Head of caudate nucleus (tissue), 42 donors: ENCODE data around the gene FANCC.
"Not testable (repeated sequence)": the region's sequence is repeated elsewhere in the genome, so short reads cannot be mapped to it uniquely, and the experiment has no call there.

Source experiments
- DNase-seq, 42 donors: peaks; one replicate each; pipeline versions ENCODE4 v3.0.0 to v3.0.0-alpha.2; 2020 to 2021; ENCODE audit warnings: mixed read lengths in 7 of 42
- intact Hi-C: fragments of 100-400 bp; cut with DNase I; formaldehyde crosslinking; loops from one replicate; pipeline ENCODE4 v1.15.0; 2022

Gene FANCC

GRCh38 chr9:95250462-95251221, 66.9 kb downstream of the FANCC start:
- intact Hi-C loops = no loop called here
- no peak for DNase-seq

GRCh38 chr9:95249986-95250385, 67.5 kb downstream of the FANCC start:
- DNase-seq = no peak
- intact Hi-C loops = no loop called here

DNA sequence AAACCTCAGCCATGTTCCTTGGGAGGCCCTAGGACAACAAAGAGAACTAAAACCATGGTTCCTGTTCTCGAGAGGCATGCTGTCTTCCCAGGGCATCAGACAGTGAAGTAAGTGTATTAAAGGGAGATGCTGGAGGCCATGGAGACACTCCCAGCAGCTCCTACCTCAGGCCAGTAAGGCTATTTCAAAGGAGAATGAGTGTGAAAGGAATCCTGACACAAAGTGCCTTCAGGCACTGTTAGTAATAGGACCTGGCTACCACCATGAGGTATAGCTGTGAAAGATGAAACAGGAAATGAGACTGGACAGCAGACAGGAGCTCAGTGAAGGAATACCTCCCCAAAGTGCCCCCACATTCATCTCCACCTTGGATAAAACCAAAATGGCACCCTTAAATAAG, 71.0 kb downstream of the FANCC start:
- no peak for DNase-seq
- intact Hi-C loops = no loop called here

DNA sequence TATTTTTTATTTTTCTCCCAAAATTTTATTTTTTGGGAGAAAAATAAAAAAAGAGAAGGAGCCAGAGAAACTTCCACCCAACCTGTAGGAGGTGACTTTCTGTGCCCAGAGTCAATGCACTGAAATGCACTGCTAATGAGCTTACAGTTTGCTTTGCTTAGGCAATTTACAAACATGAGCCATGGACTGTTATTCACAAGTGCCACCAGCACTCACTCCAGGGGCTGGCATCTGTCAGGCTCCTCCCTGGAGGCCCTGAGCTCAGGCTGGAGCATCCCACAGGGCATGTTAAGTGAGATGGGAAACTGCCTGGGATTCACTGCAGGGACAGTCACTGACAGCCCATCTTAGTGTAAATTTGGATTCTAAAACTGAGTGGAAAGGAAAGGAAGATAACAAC, 74.9 kb downstream of the FANCC start:
- no peak for DNase-seq
- intact Hi-C loops = no loop called here

- no peak for DNase-seq
- intact Hi-C loops = no loop called here
Measured at GRCh38 chr9:95239071-95239470, 78.4 kb downstream of the FANCC start.

DNA sequence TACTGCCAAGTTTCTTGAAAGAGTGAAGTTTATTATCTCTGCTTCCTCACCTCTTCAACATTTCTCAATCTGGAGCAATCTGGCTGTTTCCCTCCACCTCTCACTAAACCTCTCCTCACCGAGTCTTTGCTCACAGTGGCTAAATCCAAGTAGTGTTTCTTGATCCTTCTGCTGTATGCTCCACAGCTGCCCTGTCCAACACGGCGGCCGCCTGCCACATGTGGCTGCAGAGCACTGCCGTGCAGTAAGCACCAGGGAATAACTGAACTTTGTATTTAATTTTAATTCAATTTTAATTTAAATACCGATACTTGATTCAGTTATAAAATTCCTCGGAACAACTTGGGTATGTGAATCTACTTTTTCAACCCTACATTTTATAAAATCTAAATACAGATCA, 80.2 kb downstream of the FANCC start:
- DNase-seq = no peak
- intact Hi-C loops = no loop called here

DNA sequence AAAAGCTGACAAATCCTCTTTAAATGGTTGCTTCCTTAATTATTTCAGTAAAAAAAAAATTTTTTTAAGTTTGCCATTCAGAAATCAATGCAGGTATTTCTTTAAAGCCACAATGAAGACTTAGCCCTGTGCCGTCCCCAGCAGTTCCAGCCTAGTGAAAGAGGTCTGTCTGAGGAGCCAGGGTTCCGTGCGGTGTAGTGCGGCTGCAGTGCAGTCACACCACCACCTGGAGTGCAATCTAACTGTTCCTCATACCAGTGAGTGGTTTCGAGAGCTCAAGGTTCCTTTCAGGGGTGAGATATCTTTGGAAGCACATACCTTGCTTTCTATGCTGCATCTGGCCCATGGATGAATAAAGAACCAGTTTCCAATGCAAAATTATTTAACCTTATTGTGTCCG, 87.5 kb downstream of the FANCC start:
- DNase-seq = no peak
- intact Hi-C loops = no loop called here

GRCh38 chr9:95229230-95229915, 88.1 kb downstream of the FANCC start:
- DNase-seq = no peak
- intact Hi-C loops = no loop called here

DNA sequence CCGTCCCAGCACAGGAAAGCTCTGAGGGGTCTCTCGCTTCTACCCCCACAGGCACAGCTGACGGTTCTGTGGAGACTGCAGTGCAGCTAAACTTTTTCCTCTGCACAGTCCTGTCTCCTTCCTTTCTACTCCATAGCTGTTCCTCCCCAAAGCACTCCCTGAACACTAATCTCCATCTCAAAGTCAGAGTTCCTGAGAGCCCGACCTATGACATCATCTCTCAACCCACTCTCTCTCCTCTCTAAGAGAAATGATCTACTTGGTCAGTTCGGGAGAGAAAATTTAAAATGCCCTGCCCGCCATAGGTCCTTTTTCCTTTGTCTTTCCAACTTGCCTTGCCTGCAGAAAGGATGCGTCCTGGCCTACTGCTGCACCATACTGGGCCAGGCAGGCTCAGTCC, 90.6 kb downstream of the FANCC start:
- no peak for DNase-seq
- intact Hi-C loops = no loop called here

DNA sequence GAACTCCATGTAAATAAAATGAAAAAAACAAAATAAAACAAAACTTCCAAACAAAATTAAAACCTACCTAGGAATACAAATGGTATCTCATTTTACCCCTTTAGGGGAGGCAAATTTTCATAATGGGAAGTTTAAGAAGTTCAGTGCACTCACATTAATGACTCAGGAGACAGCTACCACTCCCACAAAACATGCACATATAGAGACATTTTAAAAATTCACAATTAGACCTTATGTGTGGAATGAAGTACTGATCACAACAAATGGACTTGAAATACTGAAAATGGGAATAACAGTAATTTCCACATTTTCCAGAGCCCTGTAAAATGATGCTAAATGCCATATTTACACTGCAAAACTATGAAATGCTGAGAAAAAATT, 91.8 kb downstream of the FANCC start:
- intact Hi-C loops = no loop called here
- no peak for DNase-seq

DNA sequence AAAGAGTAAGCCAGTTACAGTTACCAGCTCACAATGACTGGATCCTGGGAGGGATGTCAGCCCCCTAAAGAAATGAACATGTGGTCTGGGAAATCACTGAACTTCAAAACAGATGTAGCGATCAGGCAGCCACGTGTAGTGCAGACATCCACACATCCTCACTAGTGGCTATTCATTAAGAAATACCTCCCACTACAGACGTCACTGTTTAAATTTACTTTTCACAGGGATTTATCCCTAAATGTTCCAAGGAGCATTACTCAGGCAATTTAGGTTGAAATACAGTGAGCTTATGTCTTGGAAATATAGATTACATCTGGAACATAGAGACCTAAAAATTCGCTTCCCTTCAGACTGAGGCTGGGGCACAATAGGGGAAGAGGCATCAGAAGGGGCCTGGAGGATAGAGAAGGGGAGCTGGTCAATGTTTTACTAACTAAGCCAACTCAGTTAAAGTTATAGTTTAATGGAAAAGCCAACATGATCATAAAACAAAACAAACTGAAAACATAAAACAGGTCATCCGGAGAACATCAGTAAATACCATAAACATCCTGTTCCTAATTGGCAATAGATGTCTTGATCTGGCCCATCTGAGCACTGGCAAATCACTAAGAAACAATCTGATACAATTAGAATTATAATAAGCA, 92.3 kb downstream of the FANCC start:
- DNase-seq = no peak
- intact Hi-C loops = no loop called here

DNA sequence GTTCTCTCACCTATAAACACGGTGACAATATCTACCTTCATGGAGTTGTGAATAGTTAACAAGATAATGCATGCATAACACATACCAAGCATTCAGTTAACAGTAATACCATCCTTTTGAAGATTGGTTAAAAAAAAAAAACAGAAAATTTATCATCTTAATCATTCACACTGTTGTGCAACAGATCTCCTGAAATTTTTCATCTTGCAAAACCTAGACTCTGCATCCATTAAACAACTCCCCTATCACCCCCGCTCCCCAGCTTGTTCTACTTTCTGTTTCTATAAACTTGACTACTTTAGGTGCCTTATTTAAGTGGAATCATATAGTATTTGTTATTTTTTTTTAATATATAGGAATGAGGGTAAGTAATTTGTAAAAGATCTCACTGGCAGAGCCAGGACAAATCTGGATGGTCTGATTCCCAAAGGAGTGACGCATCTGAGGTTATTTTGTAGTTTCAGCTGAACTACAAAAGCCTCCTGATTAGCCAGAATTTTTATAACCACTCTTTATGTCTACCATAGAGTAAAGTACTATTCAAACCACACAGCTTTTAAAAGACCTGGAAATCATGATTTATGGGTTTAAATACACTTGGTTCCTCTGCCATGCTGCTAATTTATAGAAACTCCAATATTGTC, 93.0 kb downstream of the FANCC start:
- intact Hi-C loops = no loop called here
- DNase-seq = no peak

DNA sequence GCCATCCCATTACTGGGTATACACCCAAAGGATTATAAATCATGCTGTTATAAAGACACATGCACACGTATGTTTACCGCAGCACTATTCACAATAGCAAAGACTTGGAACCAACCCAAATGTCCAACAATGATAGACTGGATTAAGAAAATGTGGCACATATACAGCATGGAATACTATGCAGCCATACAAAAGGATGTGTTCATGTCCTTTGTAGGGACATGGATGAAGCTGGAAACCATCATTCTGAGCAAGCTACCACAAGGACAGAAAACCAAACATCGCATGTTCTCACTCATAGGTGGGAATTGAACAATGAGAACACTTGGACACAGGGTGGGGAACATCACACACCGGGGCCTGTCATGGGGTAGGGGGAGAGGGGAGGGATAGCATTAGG, 97.2 kb downstream of the FANCC start:
- DNase-seq, intact Hi-C loops: not testable (repeated sequence)

GRCh38 chr9:95218773-95219172, 98.7 kb downstream of the FANCC start:
- intact Hi-C loops = no loop called here
- no peak for DNase-seq

DNA sequence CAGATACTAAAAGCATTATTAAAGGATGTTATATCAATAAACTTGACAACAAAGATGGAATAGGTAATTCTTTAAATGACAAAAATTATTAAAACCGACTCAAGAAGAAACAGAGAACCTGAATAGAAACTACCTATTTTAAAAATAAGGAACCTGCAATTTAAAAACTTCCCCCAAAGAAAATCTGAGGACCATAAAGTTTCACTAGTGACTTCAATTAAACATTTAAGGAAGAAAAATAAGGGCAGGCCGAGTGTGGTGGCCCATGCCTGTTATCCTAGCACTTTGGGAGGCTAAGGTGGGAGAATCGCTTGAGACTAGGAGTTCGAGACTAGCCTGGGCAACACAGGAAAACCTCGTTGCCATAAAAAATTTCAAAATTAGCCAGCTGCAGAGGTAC, 99.6 kb downstream of the FANCC start:
- intact Hi-C loops = no loop called here
- DNase-seq = no peak

DNA sequence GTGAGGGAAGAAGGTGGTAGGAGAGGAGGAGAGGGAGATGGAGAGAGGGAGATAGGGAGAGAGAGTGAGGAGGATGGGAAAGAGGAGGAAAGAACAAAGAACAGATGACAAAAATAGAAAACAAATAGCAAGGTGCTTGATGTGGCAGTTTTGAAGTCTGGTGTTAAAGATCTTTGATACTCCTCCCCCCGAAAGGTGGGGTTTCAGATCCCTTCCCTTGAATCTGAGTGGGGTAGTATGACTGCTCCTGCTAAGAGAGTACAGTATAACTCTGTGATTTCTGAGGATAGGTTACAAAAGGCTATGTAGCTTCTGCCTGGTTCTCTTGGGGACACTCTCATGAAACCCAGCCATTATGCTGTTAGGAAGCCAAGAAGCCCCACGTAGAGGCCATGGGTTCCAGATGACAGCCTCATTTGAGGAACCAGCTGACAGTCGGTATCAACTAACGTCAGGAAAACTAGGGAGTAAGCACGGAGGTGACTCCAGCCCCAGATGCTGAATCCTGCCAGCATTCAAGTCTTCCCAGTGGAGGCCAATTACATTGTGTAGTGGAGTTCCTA, 102.1 kb downstream of the FANCC start:
- DNase-seq = no peak
- intact Hi-C loops = no loop called here

GRCh38 chr9:95213117-95213516, 104.4 kb downstream of the FANCC start:
- DNase-seq = no peak
- intact Hi-C loops = no loop called here

GRCh38 chr9:95211028-95211427, 106.5 kb downstream of the FANCC start:
- DNase-seq = no peak
- intact Hi-C loops = no loop called here

GRCh38 chr9:95207403-95207802, 110.1 kb downstream of the FANCC start:
- intact Hi-C loops = no loop called here
- DNase-seq = no peak

DNA sequence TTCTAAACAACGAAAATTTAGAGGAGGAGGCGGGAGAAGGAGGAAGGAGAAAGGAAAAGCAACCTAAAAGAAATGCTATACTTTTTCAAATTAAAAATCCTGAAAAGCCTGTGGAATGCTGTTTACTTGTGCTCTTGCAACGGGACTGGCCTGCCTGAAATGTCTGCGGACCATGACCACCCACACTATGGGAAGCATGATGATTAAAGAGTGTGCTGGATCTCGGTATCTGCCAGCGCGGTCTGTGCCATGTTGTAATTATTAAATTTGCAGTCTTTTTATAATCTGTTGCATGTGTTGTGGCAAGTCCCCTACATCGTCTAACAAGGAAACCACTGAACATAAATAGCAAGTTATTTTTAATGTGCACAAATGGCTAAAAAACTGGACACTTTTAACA, 111.4 kb downstream of the FANCC start:
- DNase-seq = no peak
- intact Hi-C loops = no loop called here
